ENCODE results near the gene SLMAP. TPM values are rescaled to one million over a fixed set of nuclear protein-coding genes. Genes with fewer than 3 reads are reported as not detected.

Gene SLMAP
- total and polyA plus RNA-seq, 2 of the 4 experiments (the other 2 are of a cell fraction), result 15.5 to 26.5 TPM

GRCh38 chr3:57764794-57765193, 8.7 kb downstream of the SLMAP start:
- dilution Hi-C loops (cut with HindIII; ENCODE audit: low sequenced_read_pairs, unreplicated experiment), result no loop called here
- no peaks in the 10 kb centered on the region for H3K4me1 ChIP-seq (ENCODE audit: control insufficient read depth, insufficient read depth, low read length)
- no peak overlapping the region for H2AFZ ChIP-seq (replicated peaks; ENCODE audit: low read length, poor library complexity)
- no peak overlapping the region for H2BK5ac ChIP-seq (ENCODE audit: low read depth, low read length, poor library complexity, severe bottlenecking)
- peaks cover 16 to 51% of the 10 kb centered on the region in 2 experiments for H3K79me1 ChIP-seq (ENCODE audit: low read depth in 1 of 2, low read length in 2 of 2)
- no peak for ATAC-seq (ENCODE audit: low read depth)
- 0 out of 2 replicates have a peak, but pooled peaks cover 3% of the 10 kb centered on the region for H3K9me1 ChIP-seq (ENCODE audit: insufficient read depth, low read length)
- no peak overlapping the region for H3K14ac ChIP-seq (replicated peaks; ENCODE audit: low read depth, low read length)
- H3K27me3 ChIP-seq (ENCODE audit: control insufficient read depth, insufficient read depth, low read length), result no peaks in the 10 kb centered on the region
- no peak overlapping the region for H2BK20ac ChIP-seq (ENCODE audit: low read depth, low read length)
- no peak overlapping the region for H3K56ac ChIP-seq (ENCODE audit: extremely low read depth, insufficient read depth, low read length)
- no peak for DNase-seq
- no peaks in the 10 kb centered on the region for H3K9me3 ChIP-seq (ENCODE audit: control insufficient read depth, insufficient read depth, low read length)
- H2AK9ac ChIP-seq (replicated peaks; ENCODE audit: low read depth, low read length, poor library complexity), result no peak overlapping the region
- no peak overlapping the region for H4K5ac ChIP-seq (ENCODE audit: low read depth, low read length)
- H3K4me2 ChIP-seq (ENCODE audit: low read depth, low read length), result no peak overlapping the region
- ChIA-PET CTCF (no interaction called here), POLR2A (ENCODE audit: unreplicated experiment) (no interaction called here)
- WGBS, 2 experiments (ENCODE audit: extremely low coverage in 2 of 2, insufficient read length in 1 of 2), result 80% methylated on average over 1 of the region's 2 CpGs; no CpG with 5 or more reads in 1 of the 2 experiments
- H2AK5ac ChIP-seq (ENCODE audit: low read depth, low read length), result no peak overlapping the region
- no peak overlapping the region for H2BK120ac ChIP-seq (ENCODE audit: low read depth, low read length)
- no peak overlapping the region for H4K91ac ChIP-seq (ENCODE audit: insufficient read depth, low read depth, low read length)
- H4K20me1 ChIP-seq (ENCODE audit: insufficient read depth, low read length), result peaks cover 43% of the 10 kb centered on the region
- no TSS peak for BruUV-seq (replicated peaks)
- H2BK15ac ChIP-seq (ENCODE audit: low read depth, low read length), result no peak overlapping the region
- no peak for TF ChIP-seq RFX5 (IDR thresholded peaks at IDR 0.05; ENCODE audit: low read depth, low read length)
- TF ChIP-seq ELK1 (IDR thresholded peaks at IDR 0.05; ENCODE audit: borderline replicate concordance, low read depth, low read length), result no peak
- no peak for TF ChIP-seq CEBPB (IDR thresholded peaks at IDR 0.05; ENCODE audit: low read depth, low read length)
- no peak for TF ChIP-seq BHLHE40 (IDR thresholded peaks at IDR 0.05; ENCODE audit: low read depth, low read length)
- TF ChIP-seq RAD21 (IDR thresholded peaks at IDR 0.05; ENCODE audit: low read length), result no peak
- no peak for TF ChIP-seq MXI1 (IDR thresholded peaks at IDR 0.05; ENCODE audit: borderline replicate concordance, low read depth, low read length)
- no peak for TF ChIP-seq POLR2A (IDR thresholded peaks at IDR 0.05; ENCODE audit: low read depth, low read length)
- TF ChIP-seq MAZ (IDR thresholded peaks at IDR 0.05; ENCODE audit: borderline replicate concordance, low read depth, low read length), result no peak
- TF ChIP-seq NFE2L2 (IDR thresholded peaks at IDR 0.05; ENCODE audit: low read depth, low read length), result no peak
- TF ChIP-seq, protein P1, sequence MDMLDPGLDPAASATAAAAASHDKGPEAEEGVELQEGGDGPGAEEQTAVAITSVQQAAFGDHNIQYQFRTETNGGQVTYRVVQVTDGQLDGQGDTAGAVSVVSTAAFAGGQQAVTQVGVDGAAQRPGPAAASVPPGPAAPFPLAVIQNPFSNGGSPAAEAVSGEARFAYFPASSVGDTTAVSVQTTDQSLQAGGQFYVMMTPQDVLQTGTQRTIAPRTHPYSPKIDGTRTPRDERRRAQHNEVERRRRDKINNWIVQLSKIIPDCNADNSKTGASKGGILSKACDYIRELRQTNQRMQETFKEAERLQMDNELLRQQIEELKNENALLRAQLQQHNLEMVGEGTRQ (IDR thresholded peaks at IDR 0.05; ENCODE audit: low read depth, low read length), result no peak
- TF ChIP-seq, protein P2, sequence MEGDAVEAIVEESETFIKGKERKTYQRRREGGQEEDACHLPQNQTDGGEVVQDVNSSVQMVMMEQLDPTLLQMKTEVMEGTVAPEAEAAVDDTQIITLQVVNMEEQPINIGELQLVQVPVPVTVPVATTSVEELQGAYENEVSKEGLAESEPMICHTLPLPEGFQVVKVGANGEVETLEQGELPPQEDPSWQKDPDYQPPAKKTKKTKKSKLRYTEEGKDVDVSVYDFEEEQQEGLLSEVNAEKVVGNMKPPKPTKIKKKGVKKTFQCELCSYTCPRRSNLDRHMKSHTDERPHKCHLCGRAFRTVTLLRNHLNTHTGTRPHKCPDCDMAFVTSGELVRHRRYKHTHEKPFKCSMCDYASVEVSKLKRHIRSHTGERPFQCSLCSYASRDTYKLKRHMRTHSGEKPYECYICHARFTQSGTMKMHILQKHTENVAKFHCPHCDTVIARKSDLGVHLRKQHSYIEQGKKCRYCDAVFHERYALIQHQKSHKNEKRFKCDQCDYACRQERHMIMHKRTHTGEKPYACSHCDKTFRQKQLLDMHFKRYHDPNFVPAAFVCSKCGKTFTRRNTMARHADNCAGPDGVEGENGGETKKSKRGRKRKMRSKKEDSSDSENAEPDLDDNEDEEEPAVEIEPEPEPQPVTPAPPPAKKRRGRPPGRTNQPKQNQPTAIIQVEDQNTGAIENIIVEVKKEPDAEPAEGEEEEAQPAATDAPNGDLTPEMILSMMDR (conservative IDR thresholded peaks at IDR 0.05; ENCODE audit: low read depth, low read length), result no peak
- TF ChIP-seq MAFK (IDR thresholded peaks at IDR 0.05; ENCODE audit: low read depth, low read length), result no peak
- TF ChIP-seq FOS (IDR thresholded peaks at IDR 0.05; ENCODE audit: low read depth, low read length), result no peak
- no peak for TF ChIP-seq RCOR1 (IDR thresholded peaks at IDR 0.05; ENCODE audit: insufficient replicate concordance, low read length)
- TF ChIP-seq CHD1 (IDR thresholded peaks at IDR 0.05; ENCODE audit: low read depth, low read length), result no peak
- TF ChIP-seq SMC3 (IDR thresholded peaks at IDR 0.05; ENCODE audit: low read depth, low read length), result no peak
- peaks cover 8% of the 10 kb centered on the region for H3K36me3 ChIP-seq (ENCODE audit: control insufficient read depth, insufficient read depth, low read length)
- in situ Hi-C loops (cut with MboI; ENCODE audit: low sequenced_read_pairs), result no loop called here
- intact Hi-C loops (cut with micrococcal nuclease), result no loop called here
- H3K18ac ChIP-seq (ENCODE audit: low read depth, low read length), result no peak overlapping the region
- H3K23ac ChIP-seq (ENCODE audit: low read depth, low read length), result no peak overlapping the region
- H3K4me3 ChIP-seq (ENCODE audit: insufficient read depth, low read depth, low read length), result no peak overlapping the region
- H3K4ac ChIP-seq (ENCODE audit: low read depth, low read length), result no peak overlapping the region
- H3K9ac ChIP-seq (ENCODE audit: low read depth, low read length), result no peak overlapping the region
- no peak overlapping the region for H4K8ac ChIP-seq (ENCODE audit: low read depth in 2 of 2, low read length in 2 of 2)
- no peak overlapping the region for H3K27ac ChIP-seq (ENCODE audit: insufficient read depth, low read length)
